T1000 (cell line): ENCODE measurements around the gene XRN2.

Experiments used
- DNase-seq: peaks from one replicate; lab custom pipeline; 2025; ENCODE audit warnings: mixed read lengths; lab: John Stamatoyannopoulos, UW

Gene XRN2, protein sequence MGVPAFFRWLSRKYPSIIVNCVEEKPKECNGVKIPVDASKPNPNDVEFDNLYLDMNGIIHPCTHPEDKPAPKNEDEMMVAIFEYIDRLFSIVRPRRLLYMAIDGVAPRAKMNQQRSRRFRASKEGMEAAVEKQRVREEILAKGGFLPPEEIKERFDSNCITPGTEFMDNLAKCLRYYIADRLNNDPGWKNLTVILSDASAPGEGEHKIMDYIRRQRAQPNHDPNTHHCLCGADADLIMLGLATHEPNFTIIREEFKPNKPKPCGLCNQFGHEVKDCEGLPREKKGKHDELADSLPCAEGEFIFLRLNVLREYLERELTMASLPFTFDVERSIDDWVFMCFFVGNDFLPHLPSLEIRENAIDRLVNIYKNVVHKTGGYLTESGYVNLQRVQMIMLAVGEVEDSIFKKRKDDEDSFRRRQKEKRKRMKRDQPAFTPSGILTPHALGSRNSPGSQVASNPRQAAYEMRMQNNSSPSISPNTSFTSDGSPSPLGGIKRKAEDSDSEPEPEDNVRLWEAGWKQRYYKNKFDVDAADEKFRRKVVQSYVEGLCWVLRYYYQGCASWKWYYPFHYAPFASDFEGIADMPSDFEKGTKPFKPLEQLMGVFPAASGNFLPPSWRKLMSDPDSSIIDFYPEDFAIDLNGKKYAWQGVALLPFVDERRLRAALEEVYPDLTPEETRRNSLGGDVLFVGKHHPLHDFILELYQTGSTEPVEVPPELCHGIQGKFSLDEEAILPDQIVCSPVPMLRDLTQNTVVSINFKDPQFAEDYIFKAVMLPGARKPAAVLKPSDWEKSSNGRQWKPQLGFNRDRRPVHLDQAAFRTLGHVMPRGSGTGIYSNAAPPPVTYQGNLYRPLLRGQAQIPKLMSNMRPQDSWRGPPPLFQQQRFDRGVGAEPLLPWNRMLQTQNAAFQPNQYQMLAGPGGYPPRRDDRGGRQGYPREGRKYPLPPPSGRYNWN

DNA sequence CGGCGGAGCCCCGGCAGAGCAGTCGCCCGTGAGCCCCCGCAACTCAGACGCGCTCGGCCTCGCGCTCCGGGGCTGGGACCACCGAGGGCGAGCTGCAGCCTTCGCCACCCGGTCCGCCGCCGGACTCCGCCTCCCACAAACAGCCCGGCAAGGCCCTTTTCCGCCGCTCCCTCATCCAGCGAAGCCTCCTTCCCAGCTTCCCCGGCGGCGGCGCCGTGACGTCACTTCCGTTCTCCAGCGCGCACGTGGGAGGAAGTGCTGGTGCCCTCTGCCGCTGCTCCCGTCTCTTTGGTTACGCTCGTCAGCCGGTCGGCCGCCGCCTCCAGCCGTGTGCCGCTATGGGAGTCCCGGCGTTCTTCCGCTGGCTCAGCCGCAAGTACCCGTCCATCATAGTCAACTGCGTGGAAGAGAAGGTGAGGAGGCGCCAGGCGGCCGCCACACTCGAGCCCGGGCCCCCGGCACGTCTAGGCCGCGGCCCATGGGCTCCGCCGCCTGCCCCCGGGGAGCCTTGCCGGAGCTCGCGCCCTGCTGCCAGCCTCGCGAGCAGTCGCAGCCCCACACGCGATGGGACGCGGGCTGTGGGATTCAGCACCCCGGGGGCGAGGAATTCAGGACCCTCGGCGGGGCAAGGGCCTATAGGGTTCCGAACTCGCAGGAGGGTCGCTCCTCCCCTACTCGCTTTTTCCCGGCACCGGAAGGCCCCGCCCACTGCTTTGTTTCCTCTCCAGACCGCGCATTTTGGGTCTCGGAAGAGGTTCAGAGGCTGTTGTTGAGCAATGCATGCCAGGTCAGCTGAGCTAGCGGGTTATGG lies at the start of gene XRN2:
Gene XRN2 (plus strand): TSS at position 271 of the 811 bp plus-strand sequence. CDS start 68 bp downstream, at position 339.
- DNase-seq = peak; percentile 81

DNA sequence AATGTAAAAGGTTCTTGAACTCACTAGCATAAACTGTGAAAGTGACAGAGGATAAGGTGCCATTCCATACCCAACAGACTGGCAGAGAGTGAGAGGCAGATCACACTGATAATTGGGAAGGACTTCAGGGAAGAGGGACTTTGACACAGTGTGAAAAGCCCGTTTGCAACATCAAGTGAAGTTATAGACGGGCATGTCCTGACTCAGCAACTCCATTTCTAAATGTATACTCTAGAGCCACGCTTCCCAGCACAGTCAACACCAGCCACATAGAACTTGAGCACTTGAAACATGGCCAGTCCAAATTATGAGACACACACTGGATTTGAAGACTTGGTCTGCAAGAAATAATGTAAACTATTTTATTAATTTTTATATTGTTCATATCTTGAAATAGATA lies 45.9 kb upstream of the XRN2 start:
- DNase-seq = no peak

DNA sequence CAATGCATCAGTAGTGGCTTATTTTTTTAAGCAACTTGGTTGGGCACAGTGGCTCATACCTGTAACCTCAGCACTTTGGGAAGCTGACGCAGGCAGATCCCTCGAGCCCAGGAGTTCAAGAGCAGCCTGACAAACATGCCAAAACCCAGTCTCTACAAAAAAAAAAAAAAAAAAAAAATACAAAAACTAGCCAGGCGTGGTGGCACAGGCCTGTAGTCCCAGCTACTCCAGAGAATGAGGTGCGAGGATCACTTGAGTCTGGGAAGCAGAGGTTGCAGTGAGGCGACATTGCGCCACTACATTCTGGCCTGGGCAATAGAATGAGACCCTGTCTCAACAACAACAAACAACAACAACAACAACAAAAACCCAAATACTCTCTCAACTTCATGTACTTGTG lies 44.7 kb upstream of the XRN2 start:
- no peak for DNase-seq

DNA sequence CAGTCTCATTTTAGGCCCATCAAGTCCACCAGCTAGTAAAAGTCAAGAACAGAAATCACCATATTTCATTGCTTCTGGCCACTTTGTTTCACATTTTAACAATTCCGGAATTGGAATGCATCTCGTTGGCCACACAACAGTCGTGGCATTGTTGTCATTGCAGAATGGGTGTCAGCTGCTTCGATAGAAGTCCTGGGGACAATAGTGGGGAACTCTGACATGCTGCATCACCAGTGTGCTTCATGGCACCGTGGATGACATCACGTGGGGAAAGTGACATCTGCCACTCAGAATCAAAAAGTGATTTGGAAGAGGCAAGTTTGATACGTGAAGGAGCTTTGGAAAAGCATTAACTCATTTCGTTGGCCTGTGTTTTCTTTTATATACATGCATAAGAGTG lies 43.8 kb upstream of the XRN2 start:
- no peak for DNase-seq

DNA sequence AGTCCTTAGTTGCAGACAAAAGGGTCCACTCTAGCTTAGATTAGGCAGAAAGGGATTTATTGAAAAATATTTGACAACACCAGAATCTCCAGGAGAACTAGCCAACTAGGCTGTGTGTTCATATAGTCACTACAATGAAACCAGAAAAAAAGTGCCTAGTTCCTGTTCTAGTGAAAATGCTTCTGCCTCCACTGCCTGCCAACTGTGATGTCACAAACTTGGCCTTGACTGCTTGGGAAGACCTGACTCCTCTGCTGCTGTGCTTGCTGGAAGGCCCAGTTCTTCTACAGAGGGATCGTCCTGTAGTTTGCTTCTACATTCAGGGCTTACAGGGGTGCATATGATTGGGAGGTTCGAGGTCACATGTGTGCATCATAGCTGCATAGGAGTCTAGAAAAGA lies 40.3 kb upstream of the XRN2 start:
- no peak for DNase-seq

DNA sequence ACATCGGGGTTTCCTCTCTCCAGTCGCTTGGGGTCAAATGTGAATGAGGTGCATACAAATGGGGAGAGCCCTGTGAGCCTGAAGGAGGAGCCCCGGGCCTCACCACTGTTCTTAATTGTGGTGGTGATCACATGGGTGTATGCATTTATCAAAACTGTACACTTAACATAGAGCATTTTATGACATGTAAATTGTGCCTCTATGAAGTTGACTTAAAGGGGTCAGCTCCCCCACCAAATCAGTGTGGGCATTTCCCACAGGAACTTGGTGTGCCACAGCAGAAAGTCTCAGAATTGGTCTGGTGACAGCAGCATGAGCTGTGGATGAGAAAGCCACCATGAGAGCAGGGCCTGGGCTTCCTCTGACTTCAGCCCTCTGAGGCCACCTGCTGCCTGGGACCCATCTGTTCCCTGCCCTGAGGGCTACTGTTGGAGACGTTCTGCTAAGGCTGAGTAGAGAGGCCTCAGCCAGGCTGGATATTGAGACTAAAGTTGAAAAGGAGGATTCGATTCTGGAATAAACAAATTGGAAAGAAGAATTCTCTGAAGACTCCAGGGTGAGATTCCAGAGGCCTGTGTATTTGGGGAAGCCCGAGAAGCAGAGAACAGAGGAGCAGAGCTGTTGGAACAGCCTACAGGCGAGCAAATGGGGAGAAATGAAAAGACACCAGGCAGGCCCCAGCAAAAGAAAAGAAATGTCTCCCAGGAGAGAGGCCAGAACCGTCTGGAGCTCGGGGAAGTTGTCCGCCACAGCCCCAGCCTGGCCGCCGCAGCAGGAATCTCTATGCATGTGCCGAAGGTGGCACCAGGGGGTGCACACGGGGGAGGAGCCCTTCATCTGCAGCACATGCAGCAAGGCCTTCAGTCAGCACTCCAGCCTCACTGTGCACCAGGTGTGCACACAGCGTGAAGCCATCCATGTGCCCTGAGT lies 37.6 kb upstream of the XRN2 start:
- no peak for DNase-seq

DNA sequence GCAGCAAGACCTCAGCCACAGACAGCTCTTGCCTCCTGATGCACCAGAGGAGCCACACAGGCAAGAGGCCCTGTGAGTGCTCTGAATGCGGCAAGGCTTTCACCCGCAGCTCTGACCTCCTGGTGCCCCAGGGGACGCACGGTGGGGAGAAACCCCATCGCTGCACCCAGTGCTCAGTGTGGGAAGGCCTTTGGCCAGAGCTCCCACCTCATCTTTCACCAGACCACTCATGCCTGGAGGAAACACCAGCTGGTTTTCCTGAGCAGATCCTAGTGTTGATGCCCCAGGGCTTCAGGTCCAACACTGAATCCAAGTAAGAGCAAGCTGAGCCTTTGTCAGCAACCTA lies 37.0 kb upstream of the XRN2 start:
- no peak for DNase-seq

DNA sequence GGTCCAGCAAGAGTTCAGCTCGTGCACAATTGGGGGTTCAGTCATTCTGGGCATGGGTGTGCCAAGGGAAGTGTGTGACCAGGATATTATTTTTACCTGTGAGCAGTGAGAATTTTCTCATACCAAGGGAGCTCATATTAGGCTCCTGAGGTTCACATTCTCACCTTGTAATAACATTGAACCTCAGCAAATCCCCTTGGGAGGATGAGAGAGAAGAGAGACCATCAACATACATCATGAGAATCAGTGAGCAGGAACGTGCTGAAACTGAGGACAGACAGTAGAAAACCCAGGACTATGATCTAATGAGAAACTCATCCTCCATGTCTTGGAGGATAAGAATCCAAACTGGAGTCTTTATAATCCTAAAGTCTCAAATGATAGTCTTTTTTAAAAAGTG lies 33.4 kb upstream of the XRN2 start:
- no peak for DNase-seq

DNA sequence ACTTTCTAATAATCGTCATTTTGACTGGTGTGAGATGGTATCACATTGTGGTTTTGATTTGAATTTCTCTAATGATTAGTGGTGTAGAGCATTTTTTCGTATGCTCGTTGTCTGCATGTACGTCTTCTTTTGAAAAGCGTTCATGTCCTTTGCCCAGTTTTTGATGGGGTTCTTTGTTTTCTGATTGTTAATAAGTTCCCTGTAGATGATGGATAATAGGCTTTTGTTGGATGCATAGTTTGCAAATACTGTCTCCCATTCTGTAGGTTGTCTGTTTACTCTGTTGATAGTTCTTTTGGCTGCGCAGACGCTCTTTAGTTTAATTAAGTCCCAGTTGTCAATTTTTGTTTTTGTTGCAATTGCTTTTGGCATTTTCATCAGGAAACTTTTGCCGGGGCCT lies 32.3 kb upstream of the XRN2 start:
- no peak for DNase-seq

DNA sequence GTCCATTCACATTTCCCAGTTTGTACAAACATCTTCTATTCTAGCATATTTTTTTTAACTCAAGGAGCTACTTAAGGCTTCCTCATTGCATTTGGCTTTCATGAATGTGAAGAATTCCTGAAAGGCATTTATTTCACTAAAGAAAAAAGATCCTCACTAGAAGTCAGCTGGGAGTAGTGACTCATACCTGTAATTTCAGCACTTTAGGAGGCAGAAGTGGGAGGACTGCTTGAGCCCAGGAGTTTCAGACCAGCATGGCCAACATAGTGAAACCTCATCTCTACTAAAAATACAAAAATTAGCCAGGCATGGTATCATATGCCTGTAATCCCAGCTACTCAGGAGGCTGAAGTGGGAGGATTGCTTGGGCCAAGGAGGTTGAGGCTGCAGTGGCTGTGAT lies 30.9 kb upstream of the XRN2 start:
- no peak for DNase-seq

DNA sequence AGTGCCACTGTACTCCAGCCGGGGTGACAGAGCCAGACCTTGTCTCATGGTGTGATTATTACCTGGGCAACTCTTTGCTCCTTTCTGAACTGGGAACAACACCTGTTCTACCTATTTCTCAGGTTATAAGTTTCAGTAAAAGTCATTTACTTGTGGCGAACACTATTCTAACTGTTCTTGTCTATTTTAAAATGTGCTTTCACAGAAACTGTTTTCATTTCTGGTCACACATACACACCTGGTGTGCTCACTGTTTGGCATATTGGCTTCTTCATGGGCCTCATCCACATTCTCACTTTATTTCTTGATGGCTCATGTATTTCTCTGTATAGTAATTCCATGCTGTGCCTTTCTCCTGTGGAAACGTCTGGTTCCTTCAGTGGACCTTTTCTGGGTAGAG lies 30.5 kb upstream of the XRN2 start:
- DNase-seq = no peak

DNA sequence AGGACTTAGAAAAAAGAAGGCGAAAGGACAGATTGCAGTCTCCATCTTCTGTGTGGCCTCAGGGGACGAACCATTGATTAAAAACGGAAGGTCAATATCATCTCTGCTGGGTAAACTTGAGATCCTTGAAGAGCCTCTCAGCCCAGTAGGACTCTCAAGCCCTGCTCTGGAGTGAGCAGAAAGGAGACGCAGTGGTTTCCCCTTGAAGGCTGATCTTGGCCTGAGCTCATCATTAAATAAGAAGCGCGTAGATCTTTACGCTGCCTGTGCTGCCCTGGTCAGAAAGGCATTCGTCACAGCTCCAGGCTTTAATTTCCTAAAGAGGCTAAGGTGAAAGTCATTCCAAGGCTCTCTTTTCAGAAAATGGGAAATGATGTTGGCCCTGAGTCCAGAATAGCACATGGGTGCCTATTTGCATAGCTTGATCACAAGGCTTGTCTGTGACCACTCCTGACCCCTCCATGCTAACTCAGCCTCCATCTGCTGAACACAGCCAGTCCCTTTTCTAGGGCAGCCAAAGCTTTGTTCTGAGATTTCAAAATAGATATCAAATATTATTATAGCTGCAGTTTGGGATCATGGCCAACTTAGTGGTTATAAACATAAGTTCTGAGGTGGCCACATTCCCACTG lies 29.3 kb upstream of the XRN2 start:
- no peak for DNase-seq

DNA sequence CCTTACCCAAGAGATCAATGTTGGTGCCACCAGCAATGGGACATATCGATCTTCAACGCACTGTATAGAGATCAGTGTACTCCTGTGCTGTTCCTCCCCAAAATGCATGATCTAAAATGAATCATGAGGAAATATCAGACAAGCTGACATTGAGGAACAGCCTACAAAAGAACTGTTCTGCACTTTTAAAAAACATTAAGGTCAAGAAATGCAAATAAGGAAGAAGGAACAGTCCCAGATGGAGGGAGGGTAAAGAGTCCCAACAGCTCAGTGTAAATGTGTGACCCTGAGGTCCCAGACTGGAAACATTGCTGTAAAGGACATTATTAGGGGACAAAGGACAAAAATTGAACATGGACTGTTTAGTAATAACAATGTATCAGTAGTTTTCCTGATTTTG lies 24.3 kb upstream of the XRN2 start:
- DNase-seq = no peak

DNA sequence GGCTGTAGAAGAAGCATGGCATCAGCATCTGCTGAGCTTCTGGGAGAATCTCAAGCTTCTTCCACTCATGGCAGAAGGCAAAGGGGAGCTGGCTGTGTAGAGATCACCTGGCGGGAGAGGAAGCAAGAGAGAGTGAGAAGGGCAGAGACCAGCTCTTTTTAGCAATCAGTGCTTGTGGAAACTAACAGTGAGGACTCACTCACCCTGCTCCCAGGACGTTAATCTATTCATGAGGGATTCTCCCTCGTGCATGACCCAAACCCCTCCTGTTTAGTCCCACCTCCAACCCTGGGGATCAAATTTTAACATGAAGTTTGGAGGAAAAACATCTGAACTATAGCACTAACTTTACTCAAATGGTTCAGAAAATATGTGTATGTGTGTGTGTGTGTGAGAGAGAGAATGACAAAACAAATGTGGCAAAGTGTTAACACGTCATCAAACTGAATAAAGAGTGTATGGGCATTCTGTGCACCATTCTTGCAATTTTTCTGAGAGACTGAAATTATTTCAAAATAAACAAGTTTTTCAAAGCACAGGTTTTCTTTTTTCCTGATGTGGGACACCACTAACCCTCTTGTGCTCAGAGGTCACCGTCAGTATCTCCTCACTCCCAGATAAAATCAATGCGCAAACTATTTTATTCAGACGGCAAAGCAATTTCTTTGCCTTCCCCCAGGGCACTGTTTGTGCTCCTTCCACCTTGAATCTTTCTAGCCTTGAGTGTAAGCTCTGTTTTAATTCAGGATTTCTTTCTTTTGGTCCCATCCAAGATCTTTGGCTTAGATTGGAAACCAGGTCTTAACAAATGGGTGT lies 23.2 kb upstream of the XRN2 start:
- DNase-seq = no peak

DNA sequence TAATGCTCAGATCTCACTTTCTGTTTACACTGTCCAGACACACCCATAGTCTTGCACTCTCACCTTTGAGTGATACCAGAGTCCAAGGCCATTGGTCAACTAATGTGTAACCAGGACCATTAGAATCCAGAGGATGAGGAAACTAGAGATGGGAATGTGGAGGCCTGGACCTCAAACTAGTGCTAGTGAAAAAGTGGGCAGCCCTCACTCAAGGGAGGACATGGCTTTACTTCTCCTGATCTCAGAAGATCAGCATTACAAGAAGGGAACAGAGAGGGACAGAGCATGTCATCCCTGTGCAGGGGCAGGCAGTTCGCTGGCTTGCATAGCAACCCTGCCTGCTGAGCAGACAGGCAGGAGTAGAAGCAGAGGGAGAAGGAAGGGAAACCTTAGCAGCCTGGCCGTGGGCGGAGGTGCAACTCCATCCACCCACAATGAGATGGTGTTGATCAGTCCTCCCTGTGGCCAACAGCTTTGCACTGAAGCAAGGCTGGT lies 22.6 kb upstream of the XRN2 start:
- no peak for DNase-seq

DNA sequence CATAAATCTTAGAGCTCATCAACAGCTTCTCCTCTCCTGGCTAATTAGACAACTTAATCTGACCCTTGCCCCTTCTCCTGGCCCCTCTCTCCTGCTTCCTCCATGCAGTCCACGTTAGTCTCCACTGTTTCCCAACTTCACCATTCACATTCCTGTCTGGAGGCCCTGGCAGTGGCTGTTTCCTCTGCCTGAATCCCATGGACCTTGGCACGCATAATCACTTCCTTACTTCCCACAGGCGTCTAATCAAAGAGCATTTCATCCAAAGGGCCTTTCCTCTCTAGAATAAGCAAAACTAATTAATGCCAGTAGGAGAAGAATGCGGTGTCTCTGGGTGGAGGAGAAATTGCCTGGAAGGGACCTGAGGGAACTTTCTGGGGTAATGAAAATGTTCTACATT lies 16.4 kb upstream of the XRN2 start:
- no peak for DNase-seq

DNA sequence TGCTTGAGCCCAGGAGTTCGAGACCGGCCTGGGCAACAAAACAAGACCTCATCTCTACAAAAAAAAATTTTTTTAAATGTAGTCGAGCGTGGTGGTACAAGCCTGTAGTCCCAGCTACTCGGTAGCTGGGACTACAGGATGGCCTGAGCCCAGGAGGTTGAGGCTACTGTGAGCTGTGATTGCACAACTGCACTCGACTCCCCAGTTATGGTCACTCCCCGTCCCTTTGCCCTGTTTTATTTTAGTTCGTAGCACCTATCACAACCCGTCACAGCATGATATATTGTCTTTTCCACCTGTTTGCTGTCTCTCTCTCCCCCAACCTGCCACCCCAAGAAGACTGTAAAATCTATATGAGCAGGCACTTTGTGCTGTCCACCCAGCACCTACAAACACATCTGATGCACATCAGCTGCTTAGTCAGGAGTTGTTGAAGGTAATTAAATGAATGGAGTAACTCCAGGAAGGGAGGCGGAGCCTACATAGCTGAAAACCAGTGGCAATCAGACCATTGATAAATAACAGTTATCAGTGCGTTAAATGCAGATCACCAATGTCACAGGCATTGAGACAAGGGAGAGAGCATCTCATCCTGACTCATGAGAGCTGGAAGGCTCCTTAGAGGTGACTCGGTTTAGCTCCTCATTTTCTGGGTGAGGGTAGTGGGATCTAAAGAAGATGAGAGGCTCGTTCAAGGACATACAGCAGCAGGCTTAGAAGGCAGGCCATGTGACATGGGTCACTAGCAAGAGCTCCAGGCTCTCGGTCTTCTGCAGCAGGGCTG lies 14.4 kb upstream of the XRN2 start:
- DNase-seq = no peak

DNA sequence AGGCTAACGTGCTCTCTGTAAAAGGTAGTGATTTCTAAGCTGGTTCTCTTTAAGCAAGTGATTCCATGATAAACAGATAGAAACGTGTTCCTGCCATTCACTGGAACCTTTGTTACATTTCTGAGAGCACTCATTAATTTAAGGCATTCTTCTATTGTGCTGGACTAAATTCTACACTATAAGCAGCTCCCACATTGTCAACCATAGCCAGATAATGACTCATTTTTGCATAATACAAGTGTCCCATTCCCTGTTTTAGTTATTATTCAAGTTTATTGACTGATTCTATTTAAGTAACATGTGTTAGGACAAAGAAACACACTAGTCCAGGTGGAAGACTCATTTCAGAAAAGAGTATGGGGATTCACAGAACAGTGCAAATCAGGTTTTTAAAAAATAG lies 13.5 kb upstream of the XRN2 start:
- DNase-seq = no peak

DNA sequence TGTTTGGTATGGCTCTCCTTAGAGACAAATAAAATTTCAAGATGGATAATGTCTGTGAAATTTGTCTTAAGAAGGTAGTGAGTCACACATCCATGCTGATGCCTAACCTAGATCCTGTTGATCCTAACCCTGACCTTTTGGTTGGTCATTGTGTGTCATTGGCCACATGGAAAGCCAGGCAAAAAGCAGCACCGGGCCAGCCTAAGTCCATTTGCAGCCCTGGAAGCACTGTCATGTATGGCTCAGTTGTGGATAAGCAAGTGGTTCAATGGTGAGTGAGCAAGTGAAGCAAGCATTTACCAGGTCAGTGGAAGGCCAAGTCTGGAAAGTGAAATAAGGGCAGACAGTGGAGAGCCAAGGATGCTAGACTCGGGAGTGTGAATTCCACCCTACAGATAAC lies 12.1 kb upstream of the XRN2 start:
- no peak for DNase-seq
